ENCODE data around the gene DOCK2.

- no peak for TF ChIP-seq CTCF (conservative IDR thresholded peaks at IDR 0.05; ENCODE audit: low read length)
- no peak for TF ChIP-seq EZH2phosphoT487 (IDR thresholded peaks at IDR 0.05; ENCODE audit: borderline replicate concordance)
Observed at GRCh38 chr5:169765176-169765996, 128.3 kb downstream of the DOCK2 start.

Measured in Loucy (cell line).